ENCODE results near the gene CNN3.
A peak's percentile ranks its signal among the peaks of the same experiment; 100 is the strongest.

Gene CNN3

DNA sequence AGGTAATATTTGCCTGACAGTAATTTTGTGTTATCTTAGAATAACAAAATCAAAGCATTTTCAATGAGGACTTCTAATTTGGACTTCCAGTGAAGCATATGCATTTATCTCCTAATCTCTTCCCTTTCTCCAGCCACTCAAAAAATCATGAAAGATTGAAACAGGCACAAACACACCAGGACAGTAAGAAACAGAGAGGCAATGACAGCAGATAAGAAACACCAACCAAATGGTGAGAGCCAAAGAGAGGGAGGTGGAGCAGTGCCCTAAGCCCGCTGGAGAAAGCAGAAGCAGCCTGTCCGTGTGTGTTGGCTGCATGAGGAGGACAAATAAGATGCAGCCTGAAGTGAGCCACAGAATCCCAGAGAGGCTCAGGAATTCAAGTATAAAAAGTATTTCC, 67.7 kb downstream of the CNN3 start:
- DNase-seq (ENCODE audit: low read depth) = no peak
- no peak for TF ChIP-seq CTCF (IDR thresholded peaks at IDR 0.05; ENCODE audit: insufficient read depth, low read depth, low read length, missing control alignments)
- no peak overlapping the region for H3K4me3 ChIP-seq (ENCODE audit: low read length)

- TF ChIP-seq CTCF (IDR thresholded peaks at IDR 0.05; ENCODE audit: insufficient read depth, low read depth, low read length, missing control alignments) = no peak
- no peak overlapping the region for H3K4me3 ChIP-seq (ENCODE audit: low read length)
- DNase-seq (ENCODE audit: low read depth) = peak; percentile 62
Observed at GRCh38 chr1:94858276-94858675, 68.6 kb downstream of the CNN3 start.

- no peak overlapping the region for H3K4me3 ChIP-seq (ENCODE audit: low read length)
- no peak for DNase-seq (ENCODE audit: low read depth)
- TF ChIP-seq CTCF (IDR thresholded peaks at IDR 0.05; ENCODE audit: insufficient read depth, low read depth, low read length, missing control alignments) = no peak
Observed at GRCh38 chr1:94856868-94857267, 70.0 kb downstream of the CNN3 start.

DNA sequence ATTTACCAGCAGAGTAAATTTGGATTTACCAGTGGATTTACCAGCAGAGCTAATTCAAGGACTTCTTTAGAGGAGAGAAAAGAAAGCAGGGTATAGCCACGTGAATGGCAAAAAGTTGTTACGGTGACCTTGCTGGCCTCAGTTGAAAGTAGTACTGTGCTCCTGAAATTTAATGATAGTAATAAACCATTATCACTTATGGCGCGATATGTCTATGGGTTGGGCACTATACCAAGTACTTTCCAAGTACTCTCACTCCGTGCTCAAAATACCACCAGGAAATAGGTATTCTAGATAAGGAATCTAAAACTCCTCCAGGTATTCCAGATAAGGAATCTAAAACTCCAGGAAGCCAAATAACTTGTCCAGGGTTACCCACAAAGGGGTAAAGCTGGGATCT, 70.9 kb downstream of the CNN3 start:
- no peak overlapping the region for H3K4me3 ChIP-seq (ENCODE audit: low read length)
- no peak for TF ChIP-seq CTCF (IDR thresholded peaks at IDR 0.05; ENCODE audit: insufficient read depth, low read depth, low read length, missing control alignments)
- DNase-seq (ENCODE audit: low read depth) = no peak

DNA sequence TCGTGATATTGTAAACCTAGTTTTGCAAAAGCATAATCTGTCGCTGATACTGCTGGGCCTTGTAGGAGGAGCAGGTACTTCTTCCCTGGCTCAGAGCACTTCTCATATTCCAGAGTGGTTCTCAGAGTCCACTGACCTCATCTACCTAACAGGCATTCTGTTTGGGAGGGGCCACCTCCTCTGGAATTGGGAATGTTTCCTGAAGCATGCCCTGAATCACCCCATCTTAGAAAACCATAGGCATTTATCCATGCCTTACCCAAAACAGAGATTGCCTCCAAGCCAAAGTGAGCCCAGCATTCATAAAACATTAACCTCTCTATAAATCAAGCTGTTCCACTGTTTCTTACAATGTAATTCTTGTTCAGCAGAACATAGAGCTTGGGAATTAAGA, 71.6 kb downstream of the CNN3 start:
- peak; percentile 62 for DNase-seq (ENCODE audit: low read depth)
- no peak for TF ChIP-seq CTCF (IDR thresholded peaks at IDR 0.05; ENCODE audit: insufficient read depth, low read depth, low read length, missing control alignments)
- no peak overlapping the region for H3K4me3 ChIP-seq (ENCODE audit: low read length)

DNA sequence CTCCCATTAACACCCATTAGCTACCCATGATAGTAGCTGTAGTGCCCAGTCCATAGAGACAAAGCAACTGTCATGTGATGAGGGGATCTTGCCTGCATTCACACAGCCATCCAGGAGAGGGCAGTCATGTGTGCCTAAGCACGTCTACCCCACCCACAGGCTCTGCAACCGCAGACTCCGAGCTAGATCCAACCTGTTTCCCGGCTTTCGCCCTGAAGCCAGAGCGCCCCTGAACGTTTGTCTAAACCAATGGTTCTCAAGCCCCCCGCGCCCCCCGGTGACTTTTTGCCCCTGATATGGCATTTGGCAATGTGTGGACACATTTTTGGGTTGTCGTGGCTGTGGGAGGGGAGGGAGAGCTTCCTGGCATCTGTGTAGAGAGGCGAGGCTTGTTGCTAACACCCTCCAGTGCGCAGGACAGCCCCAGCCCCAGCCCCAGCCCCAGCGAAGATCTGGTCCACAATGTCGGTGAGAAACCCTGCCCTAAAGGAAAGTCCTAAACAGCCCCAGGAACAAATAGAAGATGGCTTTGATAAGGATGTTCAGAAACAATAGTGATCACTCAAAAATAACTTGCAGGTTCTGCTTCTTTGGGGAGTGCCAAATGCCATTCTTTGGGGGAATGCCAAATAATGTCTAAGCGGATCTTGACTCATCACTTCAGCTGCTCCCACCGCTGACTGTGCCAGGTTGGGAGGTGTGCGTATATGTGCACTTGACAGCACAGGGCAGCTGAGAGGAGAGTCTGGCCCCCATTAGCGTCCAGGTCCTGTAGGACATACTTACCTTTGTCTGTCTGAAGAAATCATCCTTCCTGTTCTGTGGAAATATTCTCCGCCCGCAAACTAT, 72.2 kb downstream of the CNN3 start:
- peak overlapping the region; percentile 35 for H3K4me3 ChIP-seq (ENCODE audit: low read length)
- TF ChIP-seq CTCF (IDR thresholded peaks at IDR 0.05; ENCODE audit: insufficient read depth, low read depth, low read length, missing control alignments) = peak; percentile 97
- DNase-seq (ENCODE audit: low read depth) = peak; percentile 98

DNA sequence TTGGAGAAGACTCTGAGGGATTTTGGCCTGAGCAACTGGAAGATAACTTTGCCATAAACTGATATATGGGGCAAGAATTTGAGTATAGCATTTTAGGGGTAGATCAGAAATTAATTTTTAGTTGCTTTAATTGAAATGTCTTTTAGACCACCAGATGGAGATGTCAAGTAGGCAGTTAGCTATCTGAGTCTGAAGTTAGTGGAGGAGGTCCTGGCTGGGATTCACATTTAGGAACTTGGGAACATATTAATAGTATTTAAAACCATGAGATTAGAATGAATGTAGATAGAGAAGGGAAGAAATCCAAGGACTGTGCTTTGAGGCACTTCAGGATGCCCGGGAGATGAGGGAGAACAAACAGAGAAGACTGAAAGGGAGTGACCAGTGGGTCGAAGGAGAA, 74.1 kb downstream of the CNN3 start:
- TF ChIP-seq CTCF (IDR thresholded peaks at IDR 0.05; ENCODE audit: insufficient read depth, low read depth, low read length, missing control alignments) = no peak
- H3K4me3 ChIP-seq (ENCODE audit: low read length) = no peak overlapping the region
- no peak for DNase-seq (ENCODE audit: low read depth)

Measured in epithelial cell of esophagus (primary cell).